ES-I3 (cell line): ENCODE results near the gene MTNR1B.

Experiments
- H3K36me3 ChIP-seq: 2 replicates; pipeline ENCODE4 v1.6.1; 2013; ENCODE audit warnings: mild to moderate bottlenecking, low read length, control low read depth, moderate library complexity; ENCODE audit not compliant: insufficient read depth
- H3K4me1 ChIP-seq: 2 replicates; pipeline ENCODE4 v1.6.1; 2013; ENCODE audit warnings: mild to moderate bottlenecking, control low read depth, low read length; ENCODE audit not compliant: insufficient read depth
- H3K9ac ChIP-seq: 2 replicates; pipeline ENCODE4 v1.6.1; 2013; ENCODE audit warnings: low read depth, mild to moderate bottlenecking, low read length, moderate library complexity
- H3K9me3 ChIP-seq: 2 replicates; pipeline ENCODE4 v1.6.1; 2013; ENCODE audit warnings: mild to moderate bottlenecking, low read length, moderate library complexity; ENCODE audit not compliant: control insufficient read depth, insufficient read depth

MTNR1B gene

GRCh38 chr11:92969634-92970347, at the start of gene MTNR1B:
Gene MTNR1B, plus strand, starts transcription at chr11:92969651. Its CDS starts 75 bp downstream, at chr11:92969726.
- no peaks in the 10 kb centered on the region for H3K36me3 ChIP-seq
- no peaks in the 10 kb centered on the region for H3K9me3 ChIP-seq
- no peak within 1 kb of the TSS for H3K9ac ChIP-seq
- H3K4me1 ChIP-seq, result no peaks in the 10 kb centered on the region

GRCh38 chr11:92920331-92920730, 49.1 kb upstream of the MTNR1B start:
- H3K4me1 ChIP-seq, result peaks cover 29% of the 10 kb centered on the region
- H3K9me3 ChIP-seq, result peaks cover 7% of the 10 kb centered on the region
- H3K36me3 ChIP-seq, result no peaks in the 10 kb centered on the region
- H3K9ac ChIP-seq, result no peak overlapping the region

- H3K4me1 ChIP-seq, result peaks cover 17% of the 10 kb centered on the region
- peaks cover 18% of the 10 kb centered on the region for H3K9me3 ChIP-seq
- H3K9ac ChIP-seq, result no peak overlapping the region
- no peaks in the 10 kb centered on the region for H3K36me3 ChIP-seq
These were observed 46.7 kb upstream of the MTNR1B start for GRCh38 chr11:92922731-92923130.

DNA sequence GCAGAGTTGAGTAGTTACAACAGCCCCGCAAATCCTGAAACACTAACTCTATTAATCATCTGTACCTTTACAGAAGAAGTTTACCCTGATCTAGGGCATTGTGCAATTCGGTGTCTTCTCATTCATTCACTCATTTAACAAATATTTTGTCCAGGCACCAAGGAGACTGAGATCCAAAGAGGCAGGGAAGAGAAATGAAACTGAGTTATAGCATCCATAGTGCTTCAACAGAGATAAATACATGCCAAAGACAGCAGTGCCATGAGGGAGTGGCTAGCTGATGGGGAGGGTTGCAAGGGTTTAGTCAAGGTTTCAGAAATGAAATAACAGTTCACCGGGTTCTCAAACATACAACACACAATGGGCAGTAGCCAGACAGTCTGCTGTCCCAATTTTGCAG, 40.2 kb upstream of the MTNR1B start:
- H3K9ac ChIP-seq, result no peak overlapping the region
- H3K4me1 ChIP-seq, result no peaks in the 10 kb centered on the region
- H3K9me3 ChIP-seq, result peaks cover 18% of the 10 kb centered on the region
- no peaks in the 10 kb centered on the region for H3K36me3 ChIP-seq

DNA sequence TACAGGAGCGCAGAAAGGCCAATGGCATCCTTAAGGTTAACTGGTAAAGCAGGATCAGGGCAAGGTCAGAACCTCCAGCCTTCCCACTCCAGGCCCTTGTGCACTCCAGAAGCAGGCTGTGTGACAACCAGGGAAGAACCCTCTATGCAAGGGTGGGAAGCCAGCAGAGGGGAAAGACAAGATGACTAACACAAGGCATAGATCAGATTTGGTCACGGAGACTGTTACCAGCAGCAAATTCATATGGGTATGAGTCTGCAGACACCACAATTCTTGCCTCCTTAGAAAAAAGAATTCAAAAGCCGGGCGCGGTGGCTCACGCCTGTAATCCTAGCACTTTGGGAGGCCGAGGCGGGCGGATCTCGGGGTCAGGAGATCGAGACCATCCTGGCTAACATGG, 39.8 kb upstream of the MTNR1B start:
- Histone ChIP-seq H3K4me1 (no peaks in the 10 kb centered on the region), H3K9ac (no peak overlapping the region), H3K9me3 (peaks cover 15% of the 10 kb centered on the region), H3K36me3 (no peaks in the 10 kb centered on the region)

- Histone ChIP-seq H3K9ac (no peak overlapping the region), H3K4me1 (no peaks in the 10 kb centered on the region), H3K36me3 (no peaks in the 10 kb centered on the region), H3K9me3 (no peaks in the 10 kb centered on the region)
These were observed 37.6 kb upstream of the MTNR1B start for GRCh38 chr11:92931746-92932422.

GRCh38 chr11:92939305-92939704, 30.1 kb upstream of the MTNR1B start:
- Histone ChIP-seq H3K4me1 (0 out of 2 replicates have a peak, but pooled peaks cover 4% of the 10 kb centered on the region), H3K36me3 (no peaks in the 10 kb centered on the region), H3K9me3 (no peaks in the 10 kb centered on the region), H3K9ac (no peak overlapping the region)

DNA sequence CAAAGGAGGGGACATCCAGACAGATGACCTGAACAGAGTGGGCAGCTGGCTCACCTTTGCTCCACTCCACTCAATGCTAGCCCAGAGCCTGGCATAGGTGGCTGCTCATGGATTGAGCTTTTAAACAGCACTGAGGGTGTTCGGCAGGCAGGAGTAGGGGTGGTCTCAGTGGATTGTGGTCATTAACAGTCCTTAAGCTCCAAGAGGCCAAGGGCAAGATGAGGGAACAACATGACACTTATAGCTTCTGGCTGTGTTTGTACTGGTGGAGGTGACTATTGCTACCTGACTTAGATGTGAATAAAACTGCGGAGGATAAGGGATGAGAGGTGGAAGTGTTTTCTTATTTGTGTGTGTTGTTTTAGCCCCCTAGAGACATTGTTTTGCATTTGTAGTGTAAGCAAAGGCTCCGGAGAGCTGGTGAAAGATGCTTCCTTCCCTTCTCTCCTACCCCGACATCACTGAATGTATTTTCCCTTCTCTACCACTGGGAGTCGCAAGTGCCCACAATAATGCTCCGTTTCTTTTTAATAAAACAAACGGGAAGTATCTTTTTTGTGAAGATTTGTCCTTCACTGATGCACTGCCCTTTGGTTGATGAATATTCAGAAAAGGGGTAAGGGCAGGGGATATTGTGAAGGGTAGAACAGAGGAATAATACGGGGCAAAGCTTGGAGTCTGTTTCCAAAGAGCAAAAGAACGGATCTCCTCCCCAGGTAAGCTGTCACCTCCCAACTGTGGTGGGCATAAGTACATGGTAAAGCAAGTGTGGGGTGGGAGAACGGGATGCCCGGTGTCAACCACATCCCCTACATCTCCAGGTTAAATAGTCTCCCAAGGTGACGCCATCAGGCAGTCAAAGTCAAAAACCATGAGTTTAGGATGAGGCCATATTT, 27.5 kb upstream of the MTNR1B start:
- no peaks in the 10 kb centered on the region for H3K36me3 ChIP-seq
- no peaks in the 10 kb centered on the region for H3K9me3 ChIP-seq
- 0 out of 2 replicates have a peak, but pooled peaks cover 4% of the 10 kb centered on the region for H3K4me1 ChIP-seq
- H3K9ac ChIP-seq, result no peak overlapping the region

GRCh38 chr11:92946707-92947106, 22.7 kb upstream of the MTNR1B start:
- no peak overlapping the region for H3K9ac ChIP-seq

GRCh38 chr11:92948116-92948515, 21.3 kb upstream of the MTNR1B start:
- Histone ChIP-seq H3K9ac (no peak overlapping the region), H3K36me3 (no peaks in the 10 kb centered on the region)

More at GRCh38 chr11:92946707-92947106, 22.7 kb upstream of the MTNR1B start:
- H3K4me1 ChIP-seq, result 0 out of 2 replicates have a peak, but pooled peaks cover 2% of the 10 kb centered on the region
- H3K9me3 ChIP-seq, result no peaks in the 10 kb centered on the region; the same call in 1 of the 2 replicates
- H3K36me3 ChIP-seq, result no peaks in the 10 kb centered on the region

DNA sequence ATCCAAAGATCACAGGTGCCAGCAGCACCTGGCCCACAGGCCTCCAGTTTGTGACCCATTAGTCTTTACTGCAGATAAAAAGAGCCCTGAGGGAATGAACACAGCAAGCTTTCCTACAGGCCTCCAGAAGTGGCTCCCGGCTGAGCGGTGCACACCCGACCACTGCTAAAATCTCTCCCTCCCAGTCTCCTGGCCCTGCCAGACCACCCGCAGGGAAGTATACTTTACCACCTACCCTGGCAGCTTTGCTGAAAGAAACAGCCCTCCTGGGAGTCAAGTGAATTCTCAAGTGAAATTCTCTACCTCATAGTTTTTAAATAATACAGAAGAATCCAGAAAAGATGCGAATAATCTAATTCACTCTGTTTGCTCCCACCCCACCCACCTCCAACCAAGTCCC, 15.4 kb upstream of the MTNR1B start:
- Histone ChIP-seq H3K4me1 (no peaks in the 10 kb centered on the region), H3K9me3 (no peaks in the 10 kb centered on the region; the same call in 1 of the 2 replicates), H3K36me3 (no peaks in the 10 kb centered on the region), H3K9ac (no peak overlapping the region)

More at GRCh38 chr11:92948116-92948515, 21.3 kb upstream of the MTNR1B start:
- Histone ChIP-seq H3K9me3 (no peaks in the 10 kb centered on the region; the same call in 1 of the 2 replicates), H3K4me1 (no peaks in the 10 kb centered on the region)

DNA sequence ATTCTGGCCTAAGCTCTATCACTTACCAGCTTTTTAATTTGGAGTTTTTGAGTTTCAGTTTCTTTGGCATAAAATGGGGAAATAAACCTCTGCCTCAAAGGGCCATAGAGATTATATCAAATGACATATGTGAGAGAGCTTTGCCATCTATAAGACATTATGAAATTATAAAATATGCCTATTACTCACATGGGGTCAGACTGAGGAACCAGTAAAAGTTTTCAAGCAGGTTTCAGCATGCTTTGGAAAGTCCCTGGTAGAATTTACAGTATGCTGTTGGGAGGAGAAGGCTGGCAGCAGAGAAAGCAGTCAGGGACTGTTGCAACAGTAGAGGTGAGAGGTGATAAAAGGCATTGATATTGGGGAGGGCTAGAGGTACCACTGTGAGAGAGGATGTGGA, 13.6 kb upstream of the MTNR1B start:
- no peaks in the 10 kb centered on the region for H3K36me3 ChIP-seq

DNA sequence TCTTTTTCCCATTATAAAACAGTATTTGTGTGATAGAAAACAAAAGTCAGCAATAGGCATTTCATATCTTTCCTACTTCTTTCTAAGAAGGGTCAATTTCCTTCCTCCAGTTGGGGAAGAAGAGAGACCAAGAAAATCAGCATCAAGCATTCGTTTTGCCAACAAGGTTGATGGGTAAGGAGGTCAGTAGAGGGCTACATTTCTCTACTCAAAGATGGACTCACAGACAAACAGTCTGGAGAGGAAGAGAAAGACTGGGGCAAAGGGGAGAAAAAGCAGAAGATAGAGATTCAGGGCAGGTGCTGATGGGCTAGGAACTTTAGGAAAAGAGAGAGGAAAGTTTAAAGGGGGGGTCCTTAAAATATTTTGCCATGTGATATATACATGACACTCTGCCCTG, 8.6 kb upstream of the MTNR1B start:
- Histone ChIP-seq H3K9me3 (no peaks in the 10 kb centered on the region), H3K9ac (no peak overlapping the region), H3K4me1 (0 out of 2 replicates have a peak, but pooled peaks cover 6% of the 10 kb centered on the region), H3K36me3 (no peaks in the 10 kb centered on the region)

More for the DNA sequence above, 13.6 kb upstream of the MTNR1B start:
- no peaks in the 10 kb centered on the region for H3K9me3 ChIP-seq
- no peak overlapping the region for H3K9ac ChIP-seq
- no peaks in the 10 kb centered on the region for H3K4me1 ChIP-seq

DNA sequence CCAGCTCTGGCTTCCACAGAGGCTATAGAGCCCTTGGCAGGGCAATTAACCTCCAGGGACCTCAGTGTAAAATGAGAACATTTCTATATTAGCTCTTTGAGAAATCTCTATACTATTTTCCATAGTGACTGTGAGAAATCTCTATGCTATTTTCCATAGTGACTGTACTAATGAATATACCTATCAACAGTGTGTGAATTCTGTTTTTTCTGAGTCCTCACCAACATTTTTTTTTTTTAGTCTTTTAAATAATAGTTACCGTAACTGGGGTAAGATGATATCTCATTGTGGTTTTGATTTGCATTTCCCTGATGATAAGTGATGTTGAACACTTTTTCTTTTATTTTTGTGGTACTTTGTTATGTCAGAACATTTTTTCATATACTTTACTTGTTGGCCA, 7.0 kb upstream of the MTNR1B start:
- no peaks in the 10 kb centered on the region for H3K36me3 ChIP-seq
- H3K4me1 ChIP-seq, result 0 out of 2 replicates have a peak, but pooled peaks cover 6% of the 10 kb centered on the region
- no peaks in the 10 kb centered on the region for H3K9me3 ChIP-seq
- H3K9ac ChIP-seq, result no peak overlapping the region
